ENCODE results near the gene CUBN. TPM values are rescaled to one million over a fixed set of nuclear protein-coding genes. Genes with fewer than 3 reads are reported as not detected.

Gene CUBN
- total and polyA plus RNA-seq, 9 of the 15 experiments (the other 6 are each of a cell fraction or from before 2014, with no cell fraction given), result 0.04 to 0.33 (median 0.09) TPM

GRCh38 chr10:17029581-17030271, 99.9 kb downstream of the CUBN start (continued):
- TF ChIP-seq FOXP4 (CRISPR knock-in tag; IDR thresholded peaks at IDR 0.05; ENCODE audit: borderline replicate concordance) (no peak), HDAC3 (IDR thresholded peaks at IDR 0.05; ENCODE audit: borderline replicate concordance, partially characterized antibody) (peak; percentile 64), PTBP1 (IDR thresholded peaks at IDR 0.05; ENCODE audit: low read depth, low read length) (no peak), CUX1 (CRISPR knock-in tag; IDR thresholded peaks at IDR 0.05) (no peak), GTF3C2 (IDR thresholded peaks at IDR 0.05; ENCODE audit: borderline replicate concordance, extremely low read depth, insufficient read length) (no peak)
- TF ChIP-seq, protein P1, sequence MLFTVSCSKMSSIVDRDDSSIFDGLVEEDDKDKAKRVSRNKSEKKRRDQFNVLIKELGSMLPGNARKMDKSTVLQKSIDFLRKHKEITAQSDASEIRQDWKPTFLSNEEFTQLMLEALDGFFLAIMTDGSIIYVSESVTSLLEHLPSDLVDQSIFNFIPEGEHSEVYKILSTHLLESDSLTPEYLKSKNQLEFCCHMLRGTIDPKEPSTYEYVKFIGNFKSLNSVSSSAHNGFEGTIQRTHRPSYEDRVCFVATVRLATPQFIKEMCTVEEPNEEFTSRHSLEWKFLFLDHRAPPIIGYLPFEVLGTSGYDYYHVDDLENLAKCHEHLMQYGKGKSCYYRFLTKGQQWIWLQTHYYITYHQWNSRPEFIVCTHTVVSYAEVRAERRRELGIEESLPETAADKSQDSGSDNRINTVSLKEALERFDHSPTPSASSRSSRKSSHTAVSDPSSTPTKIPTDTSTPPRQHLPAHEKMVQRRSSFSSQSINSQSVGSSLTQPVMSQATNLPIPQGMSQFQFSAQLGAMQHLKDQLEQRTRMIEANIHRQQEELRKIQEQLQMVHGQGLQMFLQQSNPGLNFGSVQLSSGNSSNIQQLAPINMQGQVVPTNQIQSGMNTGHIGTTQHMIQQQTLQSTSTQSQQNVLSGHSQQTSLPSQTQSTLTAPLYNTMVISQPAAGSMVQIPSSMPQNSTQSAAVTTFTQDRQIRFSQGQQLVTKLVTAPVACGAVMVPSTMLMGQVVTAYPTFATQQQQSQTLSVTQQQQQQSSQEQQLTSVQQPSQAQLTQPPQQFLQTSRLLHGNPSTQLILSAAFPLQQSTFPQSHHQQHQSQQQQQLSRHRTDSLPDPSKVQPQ (CRISPR knock-in tag; IDR thresholded peaks at IDR 0.05; ENCODE audit: borderline replicate concordance), result no peak
- TF ChIP-seq, protein P2, sequence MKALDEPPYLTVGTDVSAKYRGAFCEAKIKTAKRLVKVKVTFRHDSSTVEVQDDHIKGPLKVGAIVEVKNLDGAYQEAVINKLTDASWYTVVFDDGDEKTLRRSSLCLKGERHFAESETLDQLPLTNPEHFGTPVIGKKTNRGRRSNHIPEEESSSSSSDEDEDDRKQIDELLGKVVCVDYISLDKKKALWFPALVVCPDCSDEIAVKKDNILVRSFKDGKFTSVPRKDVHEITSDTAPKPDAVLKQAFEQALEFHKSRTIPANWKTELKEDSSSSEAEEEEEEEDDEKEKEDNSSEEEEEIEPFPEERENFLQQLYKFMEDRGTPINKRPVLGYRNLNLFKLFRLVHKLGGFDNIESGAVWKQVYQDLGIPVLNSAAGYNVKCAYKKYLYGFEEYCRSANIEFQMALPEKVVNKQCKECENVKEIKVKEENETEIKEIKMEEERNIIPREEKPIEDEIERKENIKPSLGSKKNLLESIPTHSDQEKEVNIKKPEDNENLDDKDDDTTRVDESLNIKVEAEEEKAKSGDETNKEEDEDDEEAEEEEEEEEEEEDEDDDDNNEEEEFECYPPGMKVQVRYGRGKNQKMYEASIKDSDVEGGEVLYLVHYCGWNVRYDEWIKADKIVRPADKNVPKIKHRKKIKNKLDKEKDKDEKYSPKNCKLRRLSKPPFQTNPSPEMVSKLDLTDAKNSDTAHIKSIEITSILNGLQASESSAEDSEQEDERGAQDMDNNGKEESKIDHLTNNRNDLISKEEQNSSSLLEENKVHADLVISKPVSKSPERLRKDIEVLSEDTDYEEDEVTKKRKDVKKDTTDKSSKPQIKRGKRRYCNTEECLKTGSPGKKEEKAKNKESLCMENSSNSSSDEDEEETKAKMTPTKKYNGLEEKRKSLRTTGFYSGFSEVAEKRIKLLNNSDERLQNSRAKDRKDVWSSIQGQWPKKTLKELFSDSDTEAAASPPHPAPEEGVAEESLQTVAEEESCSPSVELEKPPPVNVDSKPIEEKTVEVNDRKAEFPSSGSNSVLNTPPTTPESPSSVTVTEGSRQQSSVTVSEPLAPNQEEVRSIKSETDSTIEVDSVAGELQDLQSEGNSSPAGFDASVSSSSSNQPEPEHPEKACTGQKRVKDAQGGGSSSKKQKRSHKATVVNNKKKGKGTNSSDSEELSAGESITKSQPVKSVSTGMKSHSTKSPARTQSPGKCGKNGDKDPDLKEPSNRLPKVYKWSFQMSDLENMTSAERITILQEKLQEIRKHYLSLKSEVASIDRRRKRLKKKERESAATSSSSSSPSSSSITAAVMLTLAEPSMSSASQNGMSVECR (CRISPR knock-in tag; IDR thresholded peaks at IDR 0.05), result no peak

Data from K562 (cell line).